HL-60/S4 treated with retinoic acid at 250 ng/mL for 4 days and 3 days (cell line): ENCODE results near the gene IQGAP2.
"Not testable (repeated sequence)": the region's sequence is repeated elsewhere in the genome, so short reads cannot be mapped to it uniquely, and the experiment has no call there.

Experiments used
- in situ Hi-C: fragments of 300-500 bp; cut with MboI; formaldehyde crosslinking; loops from 2 replicates; pipeline ENCODE4 v1.7.0; 2022; ENCODE audit warnings: low sequenced_read_pairs

IQGAP2 gene

GRCh38 chr5:76528547-76529331 is 125.7 kb downstream of the IQGAP2 start:
- in situ Hi-C loops = no loop called here

- in situ Hi-C loops = no loop called here
These were observed 126.6 kb downstream of the IQGAP2 start for GRCh38 chr5:76529464-76530344.

GRCh38 chr5:76532052-76532451 is 129.0 kb downstream of the IQGAP2 start:
- in situ Hi-C loops = no loop called here

- in situ Hi-C loops = no loop called here
These were observed 129.9 kb downstream of the IQGAP2 start for GRCh38 chr5:76532973-76533372.

- in situ Hi-C loops = no loop called here
These were observed 132.5 kb downstream of the IQGAP2 start for GRCh38 chr5:76535577-76535976.

GRCh38 chr5:76537073-76537543 is 134.0 kb downstream of the IQGAP2 start:
- in situ Hi-C loops = no loop called here

GRCh38 chr5:76542241-76542640 is 139.2 kb downstream of the IQGAP2 start:
- in situ Hi-C loops = no loop called here

GRCh38 chr5:76542887-76543690 is 140.0 kb downstream of the IQGAP2 start:
- in situ Hi-C loops = no loop called here

- in situ Hi-C loops = no loop called here
These were observed 141.3 kb downstream of the IQGAP2 start for GRCh38 chr5:76544268-76544926.

GRCh38 chr5:76545184-76545583 is 142.1 kb downstream of the IQGAP2 start:
- in situ Hi-C loops = no loop called here

GRCh38 chr5:76546497-76547102 is 143.5 kb downstream of the IQGAP2 start:
- in situ Hi-C loops = no loop called here

- in situ Hi-C loops = no loop called here
These were observed 144.3 kb downstream of the IQGAP2 start for GRCh38 chr5:76547242-76547890.

- in situ Hi-C loops = no loop called here
These were observed 144.9 kb downstream of the IQGAP2 start for GRCh38 chr5:76547891-76548524.

- in situ Hi-C loops = no loop called here
These were observed 145.6 kb downstream of the IQGAP2 start for GRCh38 chr5:76548525-76549229.

- in situ Hi-C loops = not testable (repeated sequence)
These were observed 147.8 kb downstream of the IQGAP2 start for GRCh38 chr5:76550881-76551280.

- in situ Hi-C loops = no loop called here
These were observed 149.5 kb downstream of the IQGAP2 start for GRCh38 chr5:76552546-76552945.

- in situ Hi-C loops = no loop called here
These were observed 150.2 kb downstream of the IQGAP2 start for GRCh38 chr5:76553251-76553650.

- in situ Hi-C loops = no loop called here
These were observed 152.0 kb downstream of the IQGAP2 start for GRCh38 chr5:76555114-76555513.
